NCI-H748 treated with DMSO at 0.1 percent for 48 hours (cell line): Measurements from ENCODE around the gene TRAPPC8.
"Not testable (repeated sequence)": the region's sequence is repeated elsewhere in the genome, so short reads cannot be mapped to it uniquely, and the experiment has no call there.

Source experiments
- DNase-seq: peaks from one replicate; lab custom pipeline; 2025; lab: John Stamatoyannopoulos, UW

TRAPPC8 gene, protein sequence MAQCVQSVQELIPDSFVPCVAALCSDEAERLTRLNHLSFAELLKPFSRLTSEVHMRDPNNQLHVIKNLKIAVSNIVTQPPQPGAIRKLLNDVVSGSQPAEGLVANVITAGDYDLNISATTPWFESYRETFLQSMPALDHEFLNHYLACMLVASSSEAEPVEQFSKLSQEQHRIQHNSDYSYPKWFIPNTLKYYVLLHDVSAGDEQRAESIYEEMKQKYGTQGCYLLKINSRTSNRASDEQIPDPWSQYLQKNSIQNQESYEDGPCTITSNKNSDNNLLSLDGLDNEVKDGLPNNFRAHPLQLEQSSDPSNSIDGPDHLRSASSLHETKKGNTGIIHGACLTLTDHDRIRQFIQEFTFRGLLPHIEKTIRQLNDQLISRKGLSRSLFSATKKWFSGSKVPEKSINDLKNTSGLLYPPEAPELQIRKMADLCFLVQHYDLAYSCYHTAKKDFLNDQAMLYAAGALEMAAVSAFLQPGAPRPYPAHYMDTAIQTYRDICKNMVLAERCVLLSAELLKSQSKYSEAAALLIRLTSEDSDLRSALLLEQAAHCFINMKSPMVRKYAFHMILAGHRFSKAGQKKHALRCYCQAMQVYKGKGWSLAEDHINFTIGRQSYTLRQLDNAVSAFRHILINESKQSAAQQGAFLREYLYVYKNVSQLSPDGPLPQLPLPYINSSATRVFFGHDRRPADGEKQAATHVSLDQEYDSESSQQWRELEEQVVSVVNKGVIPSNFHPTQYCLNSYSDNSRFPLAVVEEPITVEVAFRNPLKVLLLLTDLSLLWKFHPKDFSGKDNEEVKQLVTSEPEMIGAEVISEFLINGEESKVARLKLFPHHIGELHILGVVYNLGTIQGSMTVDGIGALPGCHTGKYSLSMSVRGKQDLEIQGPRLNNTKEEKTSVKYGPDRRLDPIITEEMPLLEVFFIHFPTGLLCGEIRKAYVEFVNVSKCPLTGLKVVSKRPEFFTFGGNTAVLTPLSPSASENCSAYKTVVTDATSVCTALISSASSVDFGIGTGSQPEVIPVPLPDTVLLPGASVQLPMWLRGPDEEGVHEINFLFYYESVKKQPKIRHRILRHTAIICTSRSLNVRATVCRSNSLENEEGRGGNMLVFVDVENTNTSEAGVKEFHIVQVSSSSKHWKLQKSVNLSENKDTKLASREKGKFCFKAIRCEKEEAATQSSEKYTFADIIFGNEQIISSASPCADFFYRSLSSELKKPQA (N-terminal part only)

DNA sequence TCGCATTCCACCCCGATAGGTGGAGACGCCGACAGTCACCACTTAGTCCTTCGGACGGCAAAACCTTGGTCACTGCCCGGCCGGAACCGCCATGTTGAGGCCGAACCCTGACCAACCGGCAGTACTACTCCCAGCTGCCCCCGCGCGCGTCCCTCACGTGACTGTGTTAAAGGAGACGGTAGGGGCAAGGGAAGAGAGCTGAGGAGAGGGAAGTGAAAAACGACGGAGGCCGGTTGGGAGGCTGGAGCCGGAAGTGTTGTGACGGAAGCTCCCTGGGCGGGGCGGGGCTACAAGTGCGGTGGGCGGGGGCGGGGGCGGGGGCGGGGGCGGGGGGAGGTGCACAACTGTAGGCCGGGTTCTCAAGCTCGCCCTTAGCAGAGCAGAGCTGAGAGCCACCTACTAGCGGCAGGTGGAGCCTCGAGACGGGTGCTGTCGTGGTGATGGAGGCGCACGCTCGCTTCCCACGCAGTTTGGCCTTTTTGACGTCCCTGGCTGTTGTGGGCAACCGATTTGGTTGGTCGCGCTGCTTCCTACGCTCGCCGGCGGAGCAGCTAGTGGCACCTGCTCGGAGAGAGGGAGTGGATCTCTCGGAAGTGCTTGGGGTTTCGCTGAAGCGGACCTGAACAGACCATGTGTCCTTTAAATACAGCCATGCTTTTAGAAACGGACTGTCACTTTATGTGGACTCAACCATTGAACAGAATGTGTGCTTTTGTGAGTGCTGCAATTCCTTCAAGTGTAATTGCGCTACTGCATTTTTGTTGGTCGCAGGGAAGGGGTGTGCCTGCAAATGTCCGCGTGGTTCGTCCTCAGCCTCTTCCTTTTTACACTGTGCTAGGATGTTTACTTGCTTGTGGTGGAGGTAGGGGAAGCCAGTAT is at the start of gene TRAPPC8:
Gene TRAPPC8, minus strand, starts transcription at position 130 of the 879 bp plus-strand sequence. CDS start 364 bp downstream, outside the sequence.
- DNase-seq = peak; percentile 99

GRCh38 chr18:31990823-31991222 is 47.9 kb upstream of the TRAPPC8 start:
- no peak for DNase-seq

DNA sequence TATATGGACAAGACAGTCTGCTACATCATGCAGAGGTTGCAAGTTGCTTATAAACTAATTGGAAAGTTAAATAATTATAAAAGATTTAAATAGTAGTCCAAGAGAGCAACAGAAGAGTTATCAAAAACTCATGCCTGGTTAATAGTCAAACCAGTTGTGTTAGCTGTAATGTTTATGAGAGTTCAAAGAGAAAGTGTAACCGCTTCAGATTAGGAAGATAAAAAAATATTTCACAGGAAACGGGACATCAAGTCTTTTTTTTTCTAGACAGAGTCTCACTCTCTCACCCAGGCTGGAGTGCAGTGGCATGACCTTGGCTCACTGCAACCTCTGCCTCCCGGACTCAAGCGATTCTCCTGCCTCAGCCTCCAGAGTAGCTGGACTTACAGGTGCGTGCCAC is 41.0 kb upstream of the TRAPPC8 start:
- DNase-seq = no peak

DNA sequence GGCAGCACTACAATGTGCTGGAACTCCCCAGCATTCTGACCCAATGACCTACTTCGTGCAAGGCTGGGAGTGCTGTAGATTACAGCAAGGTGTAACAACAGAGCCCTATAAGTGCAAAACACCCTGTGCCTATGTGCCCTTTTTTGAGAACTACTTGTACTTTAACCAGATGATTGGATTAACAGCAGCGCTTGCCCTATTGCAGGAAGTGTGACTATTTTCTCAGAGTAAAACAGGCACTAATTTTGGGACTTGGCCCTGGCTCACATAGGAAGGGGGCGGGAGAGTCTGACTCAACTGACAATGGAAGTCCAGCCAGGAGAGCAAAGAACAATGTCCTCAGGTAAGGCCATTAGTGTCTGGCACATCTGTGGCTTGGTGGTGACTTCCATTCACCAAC is 40.1 kb upstream of the TRAPPC8 start:
- DNase-seq = no peak

- DNase-seq = no peak
These were observed 37.9 kb upstream of the TRAPPC8 start for GRCh38 chr18:31980863-31981262.

DNA sequence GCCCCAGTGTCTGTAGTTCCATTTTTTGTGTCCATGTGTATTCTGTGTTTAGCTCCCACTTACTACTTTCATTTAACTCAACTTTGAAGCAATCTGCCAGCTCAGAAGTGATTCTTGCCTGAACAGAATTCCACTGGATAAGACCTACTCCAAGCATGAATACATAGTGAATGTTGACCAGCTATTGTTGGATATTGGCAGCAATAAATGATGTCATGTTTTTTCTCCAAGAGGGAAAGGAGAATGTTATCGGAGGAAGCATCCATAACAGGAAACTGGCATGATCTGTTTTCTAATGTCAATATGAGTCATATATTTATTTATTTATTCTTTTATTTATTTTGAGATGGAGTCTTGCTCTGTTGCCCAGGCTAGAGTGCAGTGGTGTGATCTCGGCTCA is 36.8 kb upstream of the TRAPPC8 start:
- no peak for DNase-seq

DNA sequence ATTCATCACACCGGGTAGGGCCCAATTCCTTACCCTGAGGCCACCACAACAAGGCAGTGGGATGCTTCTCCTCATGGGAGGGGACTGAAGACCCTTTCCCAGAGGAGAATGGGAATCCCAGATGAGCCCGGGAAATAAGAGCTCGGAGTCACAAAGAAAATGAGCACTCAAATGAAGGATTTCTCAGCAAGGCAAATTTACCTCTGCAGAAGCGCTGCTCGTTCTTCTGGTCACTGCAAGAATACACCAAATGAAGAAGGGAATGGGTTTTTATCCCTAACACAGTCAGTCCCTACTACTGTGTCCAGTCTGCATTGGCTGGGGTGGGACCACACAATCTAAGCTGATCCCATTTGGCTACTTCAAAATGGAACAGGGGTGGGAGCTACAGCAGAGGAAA is 35.7 kb upstream of the TRAPPC8 start:
- DNase-seq = no peak

- peak; percentile 20 for DNase-seq
These were observed 34.4 kb upstream of the TRAPPC8 start for GRCh38 chr18:31977270-31977872.

DNA sequence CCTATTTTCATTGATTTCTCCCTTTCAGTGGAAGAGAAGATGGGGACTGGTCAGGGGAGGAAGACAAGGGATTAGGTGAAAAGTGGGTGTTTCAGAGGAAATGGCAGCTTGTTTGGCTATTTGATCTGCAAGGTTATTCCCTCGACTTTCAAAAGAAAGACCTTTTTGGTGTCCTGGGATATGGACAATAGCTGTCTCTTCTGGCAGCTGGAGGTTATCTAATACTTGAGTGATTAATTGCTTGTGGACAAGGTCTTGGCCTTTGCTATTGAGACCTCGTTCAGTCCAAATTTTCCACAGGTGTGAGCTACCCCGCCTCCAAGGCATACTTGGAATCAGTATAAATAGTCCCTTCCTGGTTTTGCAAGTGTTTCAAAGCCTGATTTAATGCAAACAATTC is 33.3 kb upstream of the TRAPPC8 start:
- no peak for DNase-seq

DNA sequence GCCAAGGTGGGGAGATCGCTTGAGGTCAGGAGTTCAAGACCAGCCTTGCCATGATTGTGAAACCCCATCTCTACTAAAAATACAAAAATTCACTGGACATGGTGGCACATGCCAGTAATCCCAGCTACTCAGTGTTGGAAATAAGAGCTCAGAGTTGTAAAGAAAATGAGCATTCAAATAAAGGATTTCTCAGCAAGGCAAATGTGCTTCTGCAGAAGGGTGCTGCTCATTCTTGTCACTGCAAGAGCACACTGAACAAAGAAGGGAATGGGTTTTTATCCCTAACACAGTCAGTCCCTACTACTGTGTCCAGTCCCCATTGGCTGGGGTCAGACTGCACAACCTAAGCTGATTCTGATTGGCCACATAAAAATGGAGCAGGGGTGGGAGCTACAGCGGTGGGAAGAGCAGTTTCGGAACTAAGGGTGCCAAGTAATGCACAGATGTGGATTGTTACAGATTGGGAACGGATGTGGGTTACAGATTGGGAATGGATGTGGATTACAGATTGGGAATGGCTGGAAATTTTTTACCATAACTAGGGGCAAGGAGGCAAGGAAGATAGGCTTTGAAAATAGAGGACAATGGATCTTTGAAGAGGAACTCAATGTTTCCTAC is 31.1 kb upstream of the TRAPPC8 start:
- DNase-seq = no peak

GRCh38 chr18:31970617-31971016 is 27.7 kb upstream of the TRAPPC8 start:
- DNase-seq = no peak

DNA sequence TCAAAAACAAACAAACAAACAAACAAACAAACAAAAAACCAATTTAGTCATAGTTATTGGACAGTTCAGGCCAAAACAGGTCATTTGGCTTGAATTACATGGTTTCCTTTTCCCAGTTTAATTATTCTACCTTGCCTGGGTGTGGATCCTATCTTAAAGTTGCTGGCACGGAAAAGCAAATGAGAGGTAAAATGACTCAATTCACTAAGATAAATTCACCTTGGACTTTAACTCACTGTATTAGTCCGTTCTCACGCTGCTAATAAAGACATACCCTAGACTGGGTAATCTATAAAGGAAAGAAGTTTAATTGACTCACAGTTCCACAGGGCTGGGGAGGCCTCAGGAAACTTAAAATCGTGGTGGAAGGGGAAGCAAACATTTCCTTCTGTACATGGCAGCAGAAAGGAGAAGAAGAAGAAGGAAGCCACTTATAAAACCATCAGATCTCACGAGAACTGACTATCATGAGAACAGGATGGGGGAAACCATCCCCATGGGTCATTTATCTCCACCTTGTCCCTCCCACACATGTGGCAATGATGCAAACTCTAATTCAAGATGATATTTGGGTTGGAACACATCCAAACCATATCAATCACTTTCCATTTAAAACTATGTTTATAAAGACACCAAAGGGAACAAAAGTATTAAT is 22.5 kb upstream of the TRAPPC8 start:
- no peak for DNase-seq

DNA sequence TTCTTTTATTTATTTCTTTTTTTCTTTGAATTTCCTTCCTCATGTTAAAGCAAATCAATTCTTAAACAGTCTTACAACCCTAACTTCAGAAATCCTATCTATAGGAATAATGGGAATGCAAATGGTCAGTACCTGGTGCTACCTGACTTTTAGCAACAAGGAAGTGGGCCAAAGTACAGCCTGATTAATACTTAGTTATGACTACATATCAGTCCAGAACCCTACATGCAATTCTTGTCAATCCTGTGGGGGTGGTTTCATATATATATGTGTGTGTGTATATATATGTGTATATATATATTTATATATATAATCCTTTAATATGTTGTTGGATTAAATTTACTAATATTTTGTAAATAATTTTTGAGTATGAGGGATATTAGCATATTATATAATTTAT is 14.8 kb upstream of the TRAPPC8 start:
- no peak for DNase-seq

DNA sequence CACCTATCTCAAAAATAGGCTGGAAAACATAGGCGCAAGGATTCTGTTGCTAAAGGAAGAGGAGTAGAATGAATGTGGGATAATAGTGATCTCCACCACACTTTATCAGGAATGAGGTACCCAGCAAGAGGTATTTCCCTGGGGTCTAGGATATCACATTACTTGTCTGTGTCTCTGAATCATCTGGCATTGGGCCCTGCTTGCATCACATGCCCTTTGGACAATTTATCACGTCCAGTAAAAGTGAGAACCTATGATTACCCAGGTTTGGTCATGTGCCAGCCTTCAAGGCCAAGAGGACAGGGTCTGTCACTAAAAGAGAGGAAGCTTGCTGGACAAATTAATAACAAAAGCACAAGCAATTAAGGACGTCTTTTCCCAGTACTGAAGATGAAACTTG is 11.4 kb upstream of the TRAPPC8 start:
- no peak for DNase-seq

GRCh38 chr18:31953699-31954098 is 10.8 kb upstream of the TRAPPC8 start:
- not testable (repeated sequence) for DNase-seq

GRCh38 chr18:31952223-31952622 is 9.3 kb upstream of the TRAPPC8 start:
- DNase-seq = no peak

GRCh38 chr18:31950583-31950982 is 7.7 kb upstream of the TRAPPC8 start:
- no peak for DNase-seq

- not testable (repeated sequence) for DNase-seq
These were observed 5.4 kb upstream of the TRAPPC8 start for GRCh38 chr18:31948349-31948748.

GRCh38 chr18:31946305-31947046 is 3.5 kb upstream of the TRAPPC8 start:
- no peak for DNase-seq
